HG02870 (cell line): ENCODE data around the gene SLC25A21.

Source experiments
- ATAC-seq: cut with Tn5 transposase; IDR thresholded peaks from one replicate; pipeline ENCODE4 v1.9.1; 2021; ENCODE audit warnings: mild to moderate bottlenecking, moderate library complexity; ENCODE audit not compliant: unreplicated experiment

SLC25A21 gene

GRCh38 chr14:37145395-37145794 is 27.0 kb downstream of the SLC25A21 start:
- no peak for ATAC-seq

DNA sequence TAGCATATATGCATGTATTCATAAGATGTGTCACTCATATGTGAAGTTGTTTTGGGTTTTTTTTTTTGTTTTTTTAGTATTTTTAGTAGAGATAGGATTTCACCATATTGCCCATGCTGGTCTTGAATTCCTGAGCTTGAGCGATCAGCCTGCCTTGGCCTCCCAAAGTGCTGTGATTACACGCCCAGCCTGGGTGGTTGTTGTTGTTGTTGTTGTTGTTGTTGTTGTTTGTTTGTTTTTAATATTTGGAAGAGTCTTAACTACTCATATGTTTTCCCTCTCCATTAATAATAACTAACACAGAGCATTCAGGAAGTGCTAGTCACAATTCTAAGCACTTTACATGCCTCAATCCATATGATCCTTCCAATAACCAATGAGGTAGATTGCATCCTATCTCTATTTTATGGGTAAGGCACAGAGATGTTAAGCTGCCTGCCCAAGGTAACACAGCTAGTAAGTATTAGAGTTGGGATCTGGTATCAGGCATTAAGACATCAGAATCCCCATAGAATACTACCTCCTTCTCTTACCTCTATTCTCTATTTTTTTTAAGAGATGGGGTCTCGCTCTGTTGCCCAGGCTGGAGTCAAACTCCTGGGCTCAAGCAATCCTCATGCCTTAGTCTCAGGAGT is 27.6 kb downstream of the SLC25A21 start:
- no peak for ATAC-seq

DNA sequence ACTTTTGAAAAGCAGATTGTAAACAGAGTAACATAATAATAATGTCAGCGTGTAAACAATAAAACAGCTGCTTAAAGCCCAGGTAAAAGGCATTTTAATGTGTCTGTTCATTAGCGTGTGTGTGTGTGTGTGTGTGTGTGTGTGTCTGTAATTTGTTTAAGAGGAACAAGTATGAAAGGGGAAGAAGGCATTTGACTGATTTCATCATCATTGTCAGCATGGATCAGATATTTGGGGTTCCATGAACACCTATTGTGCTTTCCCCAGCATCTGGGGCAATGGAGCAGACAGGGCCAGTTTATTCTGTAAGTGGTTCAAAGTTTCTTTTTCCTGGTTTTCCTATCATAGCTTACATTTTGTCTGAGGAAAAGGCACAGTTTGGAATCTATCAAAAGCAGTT is 28.9 kb downstream of the SLC25A21 start:
- no peak for ATAC-seq

DNA sequence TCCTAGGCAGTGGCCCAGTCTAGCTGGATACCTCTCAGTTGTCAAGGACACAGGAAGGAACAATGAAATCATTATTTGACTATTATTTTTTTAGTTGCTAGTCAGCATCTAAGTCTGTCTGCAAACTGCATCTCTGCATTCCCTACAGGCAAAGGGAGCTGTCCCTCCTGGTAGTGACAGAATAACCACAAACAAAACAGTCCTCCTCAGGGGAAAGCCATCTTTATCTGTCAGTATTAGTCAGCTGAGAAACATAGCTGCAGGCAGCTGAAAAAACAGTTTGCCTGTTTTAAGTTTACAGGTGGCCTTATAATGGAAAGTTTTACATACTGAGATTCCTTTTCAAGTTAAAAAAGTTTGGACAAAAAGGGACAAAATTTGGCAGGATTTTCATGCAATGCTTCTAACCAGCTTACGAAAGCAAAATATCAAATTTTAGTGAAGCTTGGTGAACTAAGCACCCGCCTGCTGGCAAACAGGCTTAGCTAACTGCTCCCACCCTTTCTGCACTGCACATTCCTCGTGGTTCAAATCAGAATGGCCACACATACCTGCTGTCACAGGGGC is 29.5 kb downstream of the SLC25A21 start:
- no peak for ATAC-seq

DNA sequence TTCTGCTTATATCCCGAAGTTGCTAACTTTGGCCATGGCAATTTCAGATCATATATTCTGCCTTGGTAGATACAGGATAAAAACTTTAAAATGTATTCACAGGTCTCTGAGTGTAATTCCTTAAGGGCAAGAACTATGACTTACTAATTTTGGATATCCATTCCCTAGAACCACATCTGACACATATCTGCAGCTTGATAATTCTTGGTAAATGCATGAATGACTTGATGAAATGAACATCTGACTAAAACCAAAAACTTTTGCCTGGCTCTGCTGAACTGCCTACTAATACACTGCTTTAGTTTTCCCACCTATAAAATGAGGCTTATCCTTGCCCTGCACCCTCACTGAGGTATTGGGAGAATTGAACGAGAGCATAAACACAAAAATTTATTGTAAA is 32.2 kb downstream of the SLC25A21 start:
- ATAC-seq: no peak

DNA sequence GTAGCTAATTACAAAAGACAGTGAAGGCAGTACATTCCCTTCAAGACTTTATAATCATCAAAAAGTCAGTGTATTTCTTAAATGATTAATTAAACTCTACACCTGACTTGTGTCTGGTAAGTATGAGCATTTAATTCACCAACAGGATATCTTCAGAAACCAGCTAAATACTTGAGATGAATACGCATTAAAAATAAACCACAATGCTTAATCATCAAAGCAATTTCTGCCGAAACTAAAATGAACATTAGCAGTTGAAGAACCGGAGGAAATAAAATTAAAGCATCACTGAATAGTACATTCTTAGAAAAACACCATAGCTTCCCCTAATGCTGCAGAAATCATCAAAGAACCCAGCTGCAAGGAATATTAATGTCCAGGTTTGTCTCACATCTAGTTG is 32.7 kb downstream of the SLC25A21 start:
- ATAC-seq: no peak

- no peak for ATAC-seq
Measured at GRCh38 chr14:37138898-37139297, 33.5 kb downstream of the SLC25A21 start.

DNA sequence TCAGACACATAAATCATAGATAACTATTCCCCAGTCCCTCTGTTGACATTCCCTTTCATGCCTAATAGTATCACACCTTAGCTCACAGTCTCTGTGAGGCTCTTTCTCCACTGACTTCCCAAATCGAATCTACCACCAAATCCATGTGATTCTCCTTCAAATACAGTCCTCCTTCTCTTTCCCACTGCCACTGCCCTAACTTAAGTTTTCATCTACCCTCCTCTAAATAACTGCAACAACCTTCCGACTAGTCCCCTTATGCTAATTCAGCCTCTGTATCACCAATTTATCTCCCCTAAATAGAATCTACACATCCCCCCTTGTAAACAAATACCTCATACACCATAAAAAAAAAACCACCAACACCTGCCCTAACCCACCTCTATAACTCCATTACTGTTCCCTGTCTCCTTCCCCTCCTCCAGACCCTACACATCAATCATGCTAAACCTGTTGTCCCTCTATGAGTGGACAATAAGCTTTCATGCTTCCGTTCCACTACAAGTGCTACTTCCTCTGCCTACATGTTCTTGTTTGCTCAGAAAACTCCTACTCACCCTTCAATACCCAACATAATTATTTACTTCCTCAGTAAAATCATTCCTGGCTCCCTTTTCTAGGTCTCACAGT is 39.0 kb downstream of the SLC25A21 start:
- ATAC-seq: no peak

DNA sequence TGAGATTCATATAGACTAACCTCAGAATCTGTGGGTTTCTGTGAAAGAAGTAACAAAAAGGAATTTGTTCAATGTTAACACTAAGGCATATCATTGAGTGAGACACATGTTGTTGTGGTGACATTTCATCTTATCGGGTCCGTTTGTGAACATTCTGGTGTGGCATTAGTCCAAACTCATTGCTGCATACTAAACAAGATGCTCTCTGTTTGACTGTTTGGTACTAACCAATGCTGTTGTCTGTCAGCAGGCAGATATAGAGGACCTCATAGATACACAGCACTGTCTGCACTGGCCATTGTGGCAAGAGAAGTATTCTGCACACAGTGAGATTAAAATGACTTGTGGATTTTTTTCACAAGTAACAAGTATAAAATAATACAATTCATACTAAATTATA is 41.2 kb downstream of the SLC25A21 start:
- ATAC-seq: no peak

GRCh38 chr14:37129047-37129446 is 43.4 kb downstream of the SLC25A21 start:
- no peak for ATAC-seq

- ATAC-seq: no peak
Measured at GRCh38 chr14:37124614-37125013, 47.8 kb downstream of the SLC25A21 start.

GRCh38 chr14:37122919-37123639 is 49.3 kb downstream of the SLC25A21 start:
- no peak for ATAC-seq

DNA sequence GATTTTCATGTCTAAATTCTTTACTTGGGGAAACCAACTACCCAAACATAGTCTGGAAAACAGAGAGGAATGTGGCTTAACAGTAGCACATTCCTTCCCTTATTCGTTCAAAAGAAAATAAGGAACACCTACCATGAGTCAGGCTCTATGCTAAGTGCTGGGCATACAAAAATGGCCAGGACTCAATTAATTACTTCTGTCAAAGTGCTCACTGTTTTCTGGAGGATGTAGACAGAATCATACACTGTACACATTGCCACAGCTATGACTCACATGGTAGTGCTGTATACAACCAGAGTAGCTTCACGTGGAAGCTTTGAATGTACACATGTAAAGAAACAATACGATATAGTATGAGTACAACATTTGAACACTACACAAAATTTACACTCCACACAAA is 50.1 kb downstream of the SLC25A21 start:
- ATAC-seq: no peak

DNA sequence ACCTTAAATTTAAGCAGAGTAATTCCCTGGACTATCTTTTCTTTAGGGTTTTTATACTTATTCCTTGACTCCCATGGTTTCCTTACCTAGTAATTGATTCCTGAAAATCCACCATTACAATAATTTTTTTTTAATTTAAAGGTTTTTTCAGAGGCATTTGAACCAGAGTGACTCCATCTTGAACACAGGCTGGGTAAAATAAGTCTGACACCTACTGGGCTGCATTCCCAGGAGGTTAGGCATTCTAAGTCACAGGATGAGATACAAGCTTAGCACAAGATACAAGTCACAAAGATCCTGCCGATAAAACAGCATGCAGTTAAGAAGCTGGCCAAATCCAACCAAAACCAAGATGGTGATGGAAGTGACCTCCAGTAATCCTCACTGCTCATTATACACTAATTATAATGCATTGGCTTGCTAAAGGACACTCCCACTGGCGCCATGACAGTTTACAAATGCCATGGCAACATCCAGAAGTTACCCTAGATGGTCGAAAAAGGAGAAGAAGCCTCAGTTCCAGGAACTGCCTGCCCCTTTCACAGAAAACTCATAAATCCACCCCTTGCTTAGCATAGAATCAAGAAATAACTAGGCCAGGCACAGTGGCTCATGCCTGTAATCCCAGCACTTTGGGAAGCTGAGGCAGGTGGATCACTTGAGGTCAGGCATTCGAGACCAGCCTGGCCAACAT is 53.6 kb downstream of the SLC25A21 start:
- ATAC-seq: no peak

GRCh38 chr14:37116933-37117849 is 55.2 kb downstream of the SLC25A21 start:
- no peak for ATAC-seq

- ATAC-seq: no peak
Measured at GRCh38 chr14:37115406-37115805, 57.0 kb downstream of the SLC25A21 start.

DNA sequence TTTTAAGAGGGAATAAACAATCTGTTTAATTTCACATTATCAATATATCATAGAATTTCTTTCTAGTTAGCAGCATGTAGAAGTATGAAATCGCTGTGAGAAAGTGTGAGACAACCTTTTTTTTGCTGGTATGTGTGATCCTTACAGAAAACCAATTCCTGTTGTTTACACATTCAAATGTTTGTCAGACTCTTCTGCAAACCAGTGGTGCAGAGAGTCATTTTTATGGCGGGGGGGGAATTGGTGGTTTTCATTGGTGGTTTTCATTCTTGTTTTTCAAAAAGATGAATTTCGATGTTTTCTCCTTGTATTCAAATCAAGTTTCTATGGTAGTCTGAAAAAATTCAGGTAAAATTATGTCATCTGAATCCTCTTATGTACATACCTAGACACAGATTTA is 57.8 kb downstream of the SLC25A21 start:
- no peak for ATAC-seq

- ATAC-seq: no peak
Measured at GRCh38 chr14:37114002-37114401, 58.4 kb downstream of the SLC25A21 start.

GRCh38 chr14:37098132-37098531 is 74.3 kb downstream of the SLC25A21 start:
- ATAC-seq: no peak

GRCh38 chr14:37094502-37094901 is 77.9 kb downstream of the SLC25A21 start:
- no peak for ATAC-seq
